ENCODE results near the gene ZNF579. TPM values are rescaled to one million over a fixed set of nuclear protein-coding genes. Genes with fewer than 3 reads are reported as not detected.

The ZNF579 gene
- total and polyA plus RNA-seq, 9 of the 15 experiments (the other 6 are each of a cell fraction or from before 2014, with no cell fraction given): 0.06 to 15.9 (median 1.6) TPM

- TF ChIP-seq GTF2B (IDR thresholded peaks at IDR 0.05; ENCODE audit: extremely low read depth, insufficient read length) (no peak), RUNX1 (IDR thresholded peaks at IDR 0.05; ENCODE audit: low read depth) (0 out of 2 replicates have a peak, but pooled peaks have one; percentile 31), XRCC3 (IDR thresholded peaks at IDR 0.05) (no peak), ZNF511 (CRISPR knock-in tag; IDR thresholded peaks at IDR 0.05) (no peak), ZNF263 (CRISPR knock-in tag; IDR thresholded peaks at IDR 0.05; ENCODE audit: borderline replicate concordance) (peak; percentile 34; the same call in 1 of the 2 replicates), ZNF707 (CRISPR knock-in tag; conservative IDR thresholded peaks at IDR 0.05) (no peak), U2AF2 (optimal IDR thresholded peaks at IDR 0.05; ENCODE audit: low read depth, low read length) (no peak), VEZF1 (CRISPR knock-in tag; IDR thresholded peaks at IDR 0.05) (peak; percentile 73), ARHGAP35 (IDR thresholded peaks at IDR 0.05; ENCODE audit: partially characterized antibody) (no peak), ETV5 (CRISPR knock-in tag; IDR thresholded peaks at IDR 0.05; ENCODE audit: low read depth) (0 out of 2 replicates have a peak, but pooled peaks have one; percentile 34), MAZ (CRISPR knock-in tag; conservative IDR thresholded peaks at IDR 0.05 in 1 of 2, IDR thresholded peaks at IDR 0.05 in 1 of 2) (peak; percentile 61 to 75; a peak in 3 of 4 replicates), HDAC6 (IDR thresholded peaks at IDR 0.05; ENCODE audit: low read depth, low read length) (no peak), NR3C1 (CRISPR knock-in tag; IDR thresholded peaks at IDR 0.05) (no peak), ZNF592 (IDR thresholded peaks at IDR 0.05) (peak; percentile 90), MECOM (CRISPR knock-in tag; IDR thresholded peaks at IDR 0.05) (no peak), NEUROD1 (IDR thresholded peaks at IDR 0.05; ENCODE audit: borderline replicate concordance, low read depth, low read length, partially characterized antibody) (peak; percentile 70), TCF3 (CRISPR knock-in tag; IDR thresholded peaks at IDR 0.05) (peak; percentile 52; the same call in 1 of the 2 replicates), ZFPM2 (CRISPR knock-in tag; IDR thresholded peaks at IDR 0.05) (no peak), SP1 (CRISPR knock-in tag; IDR thresholded peaks at IDR 0.05) (peak; percentile 31; the same call in 1 of the 2 replicates), HMGN3 (IDR thresholded peaks at IDR 0.05; ENCODE audit: borderline replicate concordance, extremely low read depth, insufficient read length, low read depth, low read length) (peak; percentile 72), RBM17 (IDR thresholded peaks at IDR 0.05; ENCODE audit: borderline replicate concordance, low read depth, low read length) (no peak), GABPB1 (CRISPR knock-in tag; IDR thresholded peaks at IDR 0.05) (peak; percentile 65)
Observed at GRCh38 chr19:55544776-55545439, 35.7 kb downstream of the ZNF579 start (continued).

Data from K562 (cell line).